Keratinocyte (primary cell): Measurements from ENCODE around the gene DENND10. TPM values are rescaled to one million over a fixed set of nuclear protein-coding genes. Genes with fewer than 3 reads are reported as not detected.
"Not testable (repeated sequence)": the region's sequence is repeated elsewhere in the genome, so short reads cannot be mapped to it uniquely, and the experiment has no call there.

Experiments
- DNase-seq: peaks from one replicate; pipeline ENCODE4 v3.0.0-alpha.2; 2011; ENCODE audit warnings: low read depth, missing footprints, low spot score
- FAIRE-seq: peaks from 2 replicates; lab custom pipeline; 2011; peaks lifted over from hg19 to GRCh38; lab: Jason Lieb, UNC
- H2AFZ ChIP-seq: 2 replicates; pipeline ENCODE4 v1.6.0; 2012; ENCODE audit warnings: low read length, control low read depth, inconsistent platforms; ENCODE audit not compliant: control insufficient read depth
- H3K27ac ChIP-seq: 2 replicates; pipeline ENCODE4 v1.5.1; 2011; ENCODE audit warnings: low read length; ENCODE audit not compliant: control insufficient read depth, insufficient read depth
- H3K27me3 ChIP-seq: 3 replicates; pipeline ENCODE4 v1.6.0; 2011; ENCODE audit warnings: low read length; ENCODE audit not compliant: control insufficient read depth, insufficient read depth; ENCODE audit errors: extremely low read depth
- H3K36me3 ChIP-seq, 2 experiments: 2 replicates in 1 of 2; 3 replicates in 1 of 2; pipeline ENCODE4 v1.5.1; 2011; ENCODE audit warnings: low read length in 2 of 2, mild to moderate bottlenecking in 1 of 2; ENCODE audit not compliant: control insufficient read depth in 2 of 2, insufficient read depth in 2 of 2; ENCODE audit errors: extremely low read depth in 1 of 2
- H3K4me1 ChIP-seq: 3 replicates; pipeline ENCODE4 v1.5.1; 2011; ENCODE audit warnings: low read length; ENCODE audit not compliant: control insufficient read depth, insufficient read depth; ENCODE audit errors: extremely low read depth
- H3K4me2 ChIP-seq: 3 replicates; pipeline ENCODE4 v1.6.0; 2011; ENCODE audit warnings: low read depth, low read length; ENCODE audit not compliant: control insufficient read depth, insufficient read depth; ENCODE audit errors: extremely low read depth
- H3K4me3 ChIP-seq, 3 experiments: fragments of 200-600 bp in 1 of 3; sonication (generic) in 1 of 3; 2 replicates in 2 of 3; 3 replicates in 1 of 3; pipeline ENCODE4 v1.5.1; 2011 to 2016; ENCODE audit warnings: low read length in 3 of 3, mild to moderate bottlenecking in 3 of 3, control low read depth in 2 of 3, inconsistent platforms in 1 of 3, low read depth in 1 of 3, mixed read lengths in 1 of 3, mixed run types in 1 of 3, moderate library complexity in 1 of 3; ENCODE audit not compliant: control insufficient read depth in 2 of 3, insufficient read depth in 2 of 3; ENCODE audit errors: extremely low read depth in 1 of 3
- H3K79me2 ChIP-seq: 2 replicates; pipeline ENCODE4 v1.6.0; 2012; ENCODE audit warnings: low read length; ENCODE audit not compliant: control insufficient read depth, insufficient read depth
- H3K9ac ChIP-seq: 3 replicates; pipeline ENCODE4 v1.6.0; 2011; ENCODE audit warnings: low read length; ENCODE audit not compliant: control insufficient read depth, insufficient read depth; ENCODE audit errors: extremely low read depth
- H3K9me1 ChIP-seq: 3 replicates; pipeline ENCODE4 v1.6.0; 2011; ENCODE audit warnings: low read length; ENCODE audit not compliant: control insufficient read depth, insufficient read depth; ENCODE audit errors: extremely low read depth
- H3K9me3 ChIP-seq: 2 replicates; pipeline ENCODE4 v1.5.1; 2012; ENCODE audit warnings: low read depth, low read length; ENCODE audit not compliant: control insufficient read depth
- H4K20me1 ChIP-seq: 3 replicates; pipeline ENCODE4 v1.6.0; 2011; ENCODE audit warnings: low read length; ENCODE audit not compliant: control insufficient read depth, insufficient read depth; ENCODE audit errors: extremely low read depth
- EZH2 ChIP-seq: IDR thresholded peaks from one replicate; pipeline ENCODE4 v1.6.1; 2012; ENCODE audit warnings: inconsistent platforms, mild to moderate bottlenecking, low read length, moderate library complexity
- dilution Hi-C: fragments of 300-500 bp; cut with MboI; formaldehyde crosslinking; loops from one replicate; pipeline ENCODE4 v1.7.0; 2020; ENCODE audit warnings: low sequenced_read_pairs; ENCODE audit not compliant: extremely low pct_ligation_motif_present
- polyA plus RNA-seq, 5 experiments: library from polyadenylated mRNA; depleted of rRNA in 3 of 5; stranded (reverse) in 3 of 5; stranded (forward) in 1 of 5; unstranded in 1 of 5; fragments of >200 nt; gene quantifications; 1 replicate in 1 of 5; 2 replicates in 3 of 5; 3 replicates in 1 of 5; pipeline versions ENCODE4 v1.2.1 to v1.2.3, GENCODE V29; 2011 to 2012; ENCODE audit warnings: missing spikeins in 2 of 5, low read depth in 1 of 5, low replicate concordance in 1 of 5
- TF ChIP-seq, protein P1 (sequence below), 3 experiments: IDR thresholded peaks in 1 of 3; conservative IDR thresholded peaks in 1 of 3; optimal IDR thresholded peaks in 1 of 3; 2 replicates in 2 of 3; 3 replicates in 1 of 3; pipeline versions ENCODE3 to v1.5.1; 2011; ENCODE audit warnings: low read length in 3 of 3, mild to moderate bottlenecking in 3 of 3, moderate library complexity in 2 of 3, control low read depth in 1 of 3, inconsistent platforms in 1 of 3; ENCODE audit not compliant: insufficient read depth in 2 of 3; ENCODE audit errors: extremely low read depth in 1 of 3

The DENND10 gene
- polyA plus RNA-seq, 1 donor (not counting 4 experiments of a cell fraction or from before 2014, with no cell fraction given) = 76.5 TPM

DNA sequence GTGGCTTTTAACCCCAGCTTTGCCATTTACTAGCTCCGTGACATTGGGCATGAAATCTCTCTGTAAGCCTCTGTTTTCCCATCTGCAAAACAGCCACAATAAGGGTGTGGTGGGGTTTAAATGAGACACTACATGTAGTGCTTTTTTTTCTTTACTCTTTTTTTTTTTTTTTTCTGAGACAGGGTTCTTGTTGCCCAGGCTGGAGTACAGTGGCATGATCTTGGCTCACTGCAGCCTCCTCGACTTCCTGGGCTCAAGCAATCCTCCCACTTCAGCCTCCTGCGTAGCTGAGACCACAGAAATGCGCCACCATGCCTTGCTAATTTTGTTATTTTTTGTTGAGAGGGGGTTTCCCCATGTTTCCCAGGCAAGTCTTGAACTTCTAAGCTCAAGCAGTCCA, 8.3 kb upstream of the DENND10 start:
- no peaks in the 10 kb centered on the region for H3K79me2 ChIP-seq
- no peak overlapping the region for H3K9ac ChIP-seq
- H3K4me3 ChIP-seq = no peak overlapping the region
- H3K27me3 ChIP-seq = no peaks in the 10 kb centered on the region
- dilution Hi-C loops = no loop called here
- no peaks in the 10 kb centered on the region for H3K9me1 ChIP-seq
- no peak overlapping the region for H3K4me2 ChIP-seq
- H3K4me1 ChIP-seq = peaks cover 14% of the 10 kb centered on the region
- TF ChIP-seq, protein P1, sequence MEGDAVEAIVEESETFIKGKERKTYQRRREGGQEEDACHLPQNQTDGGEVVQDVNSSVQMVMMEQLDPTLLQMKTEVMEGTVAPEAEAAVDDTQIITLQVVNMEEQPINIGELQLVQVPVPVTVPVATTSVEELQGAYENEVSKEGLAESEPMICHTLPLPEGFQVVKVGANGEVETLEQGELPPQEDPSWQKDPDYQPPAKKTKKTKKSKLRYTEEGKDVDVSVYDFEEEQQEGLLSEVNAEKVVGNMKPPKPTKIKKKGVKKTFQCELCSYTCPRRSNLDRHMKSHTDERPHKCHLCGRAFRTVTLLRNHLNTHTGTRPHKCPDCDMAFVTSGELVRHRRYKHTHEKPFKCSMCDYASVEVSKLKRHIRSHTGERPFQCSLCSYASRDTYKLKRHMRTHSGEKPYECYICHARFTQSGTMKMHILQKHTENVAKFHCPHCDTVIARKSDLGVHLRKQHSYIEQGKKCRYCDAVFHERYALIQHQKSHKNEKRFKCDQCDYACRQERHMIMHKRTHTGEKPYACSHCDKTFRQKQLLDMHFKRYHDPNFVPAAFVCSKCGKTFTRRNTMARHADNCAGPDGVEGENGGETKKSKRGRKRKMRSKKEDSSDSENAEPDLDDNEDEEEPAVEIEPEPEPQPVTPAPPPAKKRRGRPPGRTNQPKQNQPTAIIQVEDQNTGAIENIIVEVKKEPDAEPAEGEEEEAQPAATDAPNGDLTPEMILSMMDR (optimal IDR thresholded peaks at IDR 0.05 in 1 of 3, IDR thresholded peaks at IDR 0.05 in 1 of 3, conservative IDR thresholded peaks at IDR 0.05 in 1 of 3; ENCODE audit: extremely low read depth in 1 of 3, insufficient read depth in 2 of 3, low read length in 3 of 3) = no peak
- TF ChIP-seq EZH2 = no peak
- DNase-seq (no peak), FAIRE-seq (no peak)
- H2AFZ ChIP-seq = no peak overlapping the region
- H3K36me3 ChIP-seq = no peaks in the 10 kb centered on the region
- no peak overlapping the region for H3K27ac ChIP-seq
- no peaks in the 10 kb centered on the region for H3K9me3 ChIP-seq
- no peaks in the 10 kb centered on the region for H4K20me1 ChIP-seq

DNA sequence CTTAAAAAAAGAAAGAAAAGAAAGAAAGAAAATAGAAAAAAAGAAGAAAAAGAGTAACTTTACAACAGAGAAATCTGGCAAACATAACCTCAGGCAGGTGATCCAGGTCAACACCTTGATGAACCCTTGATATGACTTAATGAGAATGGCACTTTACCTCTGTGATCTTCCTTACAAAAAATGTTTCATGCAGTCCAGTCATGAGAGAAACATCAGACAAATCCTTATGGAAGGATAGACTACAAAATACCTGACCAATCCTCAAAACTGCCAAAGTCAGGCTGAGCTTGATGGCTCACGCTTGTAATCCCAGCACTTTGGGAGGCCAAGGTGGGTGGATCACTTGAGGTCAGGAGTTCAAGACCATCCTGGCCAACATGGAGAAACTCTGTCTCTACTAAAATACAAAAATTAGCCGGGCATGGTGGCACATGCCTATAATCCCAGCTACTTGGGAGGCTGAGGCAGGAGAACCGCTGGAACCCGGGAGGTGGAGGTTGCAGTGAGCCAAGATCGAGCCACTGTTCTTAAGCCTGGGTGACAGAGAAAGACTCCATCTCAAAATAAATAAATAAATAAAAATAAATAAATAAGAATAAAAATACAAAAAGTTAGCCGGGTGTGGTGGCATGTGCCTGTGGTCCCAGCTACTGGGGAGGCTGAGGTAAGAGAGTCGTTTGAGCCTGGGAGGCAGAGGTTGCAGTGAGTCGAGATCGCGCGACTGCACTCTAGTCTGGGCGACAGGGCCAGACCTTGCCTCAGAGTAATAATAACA, 7.1 kb upstream of the DENND10 start:
- FAIRE-seq, DNase-seq, H3K27me3 ChIP-seq, H2AFZ ChIP-seq, H3K9me1 ChIP-seq, H3K9ac ChIP-seq, H4K20me1 ChIP-seq, H3K4me3 ChIP-seq, H3K4me2 ChIP-seq, dilution Hi-C loops, H3K9me3 ChIP-seq, H3K79me2 ChIP-seq, H3K36me3 ChIP-seq, H3K27ac ChIP-seq: not testable (repeated sequence)
- peaks cover 18% of the 10 kb centered on the region for H3K4me1 ChIP-seq
